OCI-LY1 (cell line): ENCODE measurements around the gene SYT15.

Experiments used
- CTCF ChIP-seq: fragments of 200-600 bp; sonication (generic), shearing (Covaris generic); IDR thresholded peaks from 2 replicates; pipeline ENCODE4 v1.5.1; 2017; ENCODE audit warnings: mild to moderate bottlenecking, antibody characterized with exemption, low read length, moderate library complexity, mixed read lengths
- EZH2 ChIP-seq: fragments of 200-600 bp; sonication (generic), shearing (Covaris generic); IDR thresholded peaks from 2 replicates; pipeline ENCODE4 v1.8.0; 2017; ENCODE audit warnings: borderline replicate concordance, mixed run types, mild to moderate bottlenecking, antibody characterized with exemption, low read length, moderate library complexity, mixed read lengths

DNA sequence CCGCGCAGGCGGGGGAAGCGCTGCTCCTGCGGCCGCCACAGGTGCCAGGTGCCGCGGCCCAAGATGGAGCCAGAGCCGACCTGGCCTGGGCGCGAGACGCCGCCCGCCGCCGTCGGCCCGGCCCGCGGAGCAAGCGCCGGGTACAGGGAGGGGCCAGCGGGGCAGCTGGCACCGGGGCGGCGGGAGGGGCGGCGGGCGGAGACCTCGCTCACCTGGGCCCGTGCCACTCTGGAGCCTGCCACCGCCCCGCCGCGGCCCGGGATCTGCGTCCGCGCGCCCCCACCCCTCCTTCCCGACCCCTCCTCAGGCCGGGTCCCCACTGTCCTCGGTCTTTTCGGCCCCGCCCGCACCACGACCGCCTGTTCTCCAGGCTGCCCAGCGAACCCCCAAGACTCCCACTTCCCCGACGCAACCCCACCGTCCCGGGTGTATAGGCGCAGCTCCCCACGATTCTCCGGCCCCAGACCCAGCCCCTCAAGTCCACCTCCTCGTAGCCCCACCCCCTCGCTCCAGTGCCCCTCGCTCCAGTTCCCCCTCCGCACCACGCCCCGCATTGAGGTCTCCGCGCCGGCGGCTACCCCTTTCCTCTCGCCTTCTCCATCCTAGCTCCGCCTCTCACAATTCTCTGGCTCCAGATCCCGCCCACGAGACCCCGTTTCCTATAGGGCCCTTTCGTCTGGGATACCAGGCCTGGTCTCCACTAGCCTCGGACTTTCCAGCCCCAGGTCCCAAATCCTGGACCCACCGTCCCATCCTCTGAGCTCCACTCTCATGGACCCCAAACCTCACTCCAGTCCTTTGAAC lies 22.2 kb upstream of the SYT15 start, which contains the start of gene GPRIN2:
- TF ChIP-seq EZH2 (no peak), CTCF (no peak)
